GM12892 (cell line): ENCODE results near the gene GALNT1.

Experiments
- POLR2A ChIP-seq: IDR thresholded peaks from 2 replicates; pipeline ENCODE4 v1.6.1; 2011; ENCODE audit warnings: low read depth, low read length, control low read depth
- POLR2AphosphoS5 ChIP-seq: IDR thresholded peaks from 2 replicates; pipeline ENCODE4 v1.6.1; 2011; ENCODE audit warnings: low read depth, low read length, control low read depth
- TAF1 ChIP-seq: IDR thresholded peaks from 2 replicates; pipeline ENCODE4 v1.6.1; 2011; ENCODE audit warnings: low read depth, mild to moderate bottlenecking, control low read depth, low read length, borderline replicate concordance

DNA sequence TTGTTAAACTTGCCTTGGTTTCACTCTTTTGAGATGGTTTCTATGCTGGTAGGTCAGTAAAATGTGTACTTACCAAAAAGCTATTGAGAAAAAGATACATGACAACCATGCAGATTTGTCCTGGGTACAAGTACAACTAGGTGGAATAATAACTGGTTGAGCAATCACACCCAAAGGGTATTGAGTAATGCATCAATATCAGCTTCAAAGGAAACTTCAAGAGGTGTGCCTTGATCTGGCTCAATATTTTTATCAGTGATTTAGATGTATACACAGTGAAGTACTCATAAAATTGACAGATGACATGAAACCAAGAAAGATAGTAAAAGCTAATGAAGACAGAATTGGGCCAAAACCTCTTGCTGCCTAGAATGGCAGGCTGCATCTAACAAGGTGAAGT is 21.7 kb upstream of the GALNT1 start:
- TF ChIP-seq POLR2A (no peak), TAF1 (no peak), POLR2AphosphoS5 (no peak)
